Epithelial cell of proximal tubule (primary cell): Measurements from ENCODE around the gene APLN. TPM values are rescaled to one million over a fixed set of nuclear protein-coding genes. Genes with fewer than 3 reads are reported as not detected.
A peak's percentile ranks its signal among the peaks of the same experiment; 100 is the strongest.

Source experiments
- DNase-seq: peaks from one replicate; pipeline ENCODE4 v3.0.0-alpha.2; 2011; ENCODE audit warnings: low read depth
- H3K4me3 ChIP-seq: 2 replicates; pipeline ENCODE4 v1.5.1; 2011; ENCODE audit warnings: low read depth, mild to moderate bottlenecking, low read length
- total RNA-seq: library from RNA; depleted of rRNA; stranded (reverse); fragments of >200 nt; gene quantifications from 2 replicates; pipeline ENCODE4 v1.2.3, GENCODE V29; 2015
- TF ChIP-seq, protein P1 (sequence below): conservative IDR thresholded peaks from 2 replicates; pipeline ENCODE4 v1.5.1; 2012; ENCODE audit warnings: low read depth, mild to moderate bottlenecking, low read length

APLN gene
- total RNA-seq, 1 donor from 2014 or later, result 1.8 TPM

GRCh38 chrX:129636175-129636681 lies 18.5 kb downstream of the APLN start:
- H3K4me3 ChIP-seq, result no peak overlapping the region
- DNase-seq, result peak; percentile 31
- TF ChIP-seq, protein P1, sequence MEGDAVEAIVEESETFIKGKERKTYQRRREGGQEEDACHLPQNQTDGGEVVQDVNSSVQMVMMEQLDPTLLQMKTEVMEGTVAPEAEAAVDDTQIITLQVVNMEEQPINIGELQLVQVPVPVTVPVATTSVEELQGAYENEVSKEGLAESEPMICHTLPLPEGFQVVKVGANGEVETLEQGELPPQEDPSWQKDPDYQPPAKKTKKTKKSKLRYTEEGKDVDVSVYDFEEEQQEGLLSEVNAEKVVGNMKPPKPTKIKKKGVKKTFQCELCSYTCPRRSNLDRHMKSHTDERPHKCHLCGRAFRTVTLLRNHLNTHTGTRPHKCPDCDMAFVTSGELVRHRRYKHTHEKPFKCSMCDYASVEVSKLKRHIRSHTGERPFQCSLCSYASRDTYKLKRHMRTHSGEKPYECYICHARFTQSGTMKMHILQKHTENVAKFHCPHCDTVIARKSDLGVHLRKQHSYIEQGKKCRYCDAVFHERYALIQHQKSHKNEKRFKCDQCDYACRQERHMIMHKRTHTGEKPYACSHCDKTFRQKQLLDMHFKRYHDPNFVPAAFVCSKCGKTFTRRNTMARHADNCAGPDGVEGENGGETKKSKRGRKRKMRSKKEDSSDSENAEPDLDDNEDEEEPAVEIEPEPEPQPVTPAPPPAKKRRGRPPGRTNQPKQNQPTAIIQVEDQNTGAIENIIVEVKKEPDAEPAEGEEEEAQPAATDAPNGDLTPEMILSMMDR, result no peak

- TF ChIP-seq, protein P1, result no peak
- no peak overlapping the region for H3K4me3 ChIP-seq
- DNase-seq, result no peak
These were observed 20.2 kb downstream of the APLN start for GRCh38 chrX:129634541-129634940.

DNA sequence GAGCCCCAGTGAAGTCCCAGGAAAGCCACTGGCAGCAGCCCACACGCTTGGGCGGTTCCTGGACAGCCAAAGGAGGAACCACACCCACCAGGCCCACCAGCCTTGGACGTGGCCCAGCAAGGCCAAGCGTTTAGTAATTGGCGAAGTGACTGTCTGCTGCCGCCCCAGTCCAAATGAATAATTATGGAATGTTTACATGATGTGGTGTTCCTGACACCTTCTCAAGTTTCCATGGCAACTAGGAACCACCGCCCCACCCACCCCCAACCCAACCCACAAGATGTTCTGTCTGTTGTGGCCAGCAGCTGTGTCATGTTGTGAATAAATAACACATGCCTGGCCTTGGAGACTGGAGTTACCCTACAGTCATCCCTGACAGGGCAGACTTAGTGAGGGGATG lies 22.3 kb downstream of the APLN start:
- TF ChIP-seq, protein P1, result no peak
- H3K4me3 ChIP-seq, result no peak overlapping the region
- no peak for DNase-seq

GRCh38 chrX:129631849-129632248 lies 22.9 kb downstream of the APLN start:
- TF ChIP-seq, protein P1, result no peak
- no peak overlapping the region for H3K4me3 ChIP-seq
- DNase-seq, result no peak

DNA sequence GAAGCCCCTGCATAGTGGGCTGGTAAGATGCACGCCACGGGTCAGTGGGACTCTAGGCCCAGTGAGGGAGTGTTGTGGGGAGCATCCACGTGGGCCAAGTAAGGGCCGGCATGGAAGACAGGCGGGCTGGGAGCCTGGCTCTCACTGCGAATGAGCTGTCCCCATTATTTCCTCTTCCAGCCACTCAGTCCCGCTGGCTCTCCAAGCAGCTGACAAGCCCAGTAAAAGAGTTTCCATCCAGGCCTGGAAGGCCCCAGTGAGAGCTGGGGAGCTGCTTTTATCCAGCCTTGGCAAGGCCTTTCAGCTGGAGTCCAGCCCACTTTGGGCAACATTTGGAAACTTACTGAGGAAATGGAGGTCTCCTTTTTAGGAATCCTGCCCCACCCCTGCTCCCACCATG lies 24.9 kb downstream of the APLN start:
- no peak overlapping the region for H3K4me3 ChIP-seq
- DNase-seq, result no peak
- TF ChIP-seq, protein P1, result no peak

DNA sequence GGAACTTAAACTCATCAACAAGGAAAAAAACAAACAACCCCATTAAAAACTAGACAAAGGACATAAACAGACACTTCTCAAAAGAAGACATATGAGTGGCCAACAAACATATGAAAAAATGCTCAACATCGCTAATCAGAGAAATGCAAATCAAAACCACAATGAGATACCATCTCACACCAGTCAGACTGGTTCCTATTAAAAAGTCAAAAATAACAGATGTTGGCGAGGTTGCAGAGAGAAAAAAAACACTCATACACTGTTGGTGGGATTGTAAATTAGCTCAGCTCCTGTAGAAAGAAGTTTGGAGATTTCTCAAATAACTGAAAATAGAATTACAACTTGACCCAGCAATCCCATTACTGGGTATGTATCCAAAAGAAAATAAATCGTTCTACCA lies 28.7 kb downstream of the APLN start:
- TF ChIP-seq, protein P1, result no peak
- DNase-seq, result no peak
- no peak overlapping the region for H3K4me3 ChIP-seq

DNA sequence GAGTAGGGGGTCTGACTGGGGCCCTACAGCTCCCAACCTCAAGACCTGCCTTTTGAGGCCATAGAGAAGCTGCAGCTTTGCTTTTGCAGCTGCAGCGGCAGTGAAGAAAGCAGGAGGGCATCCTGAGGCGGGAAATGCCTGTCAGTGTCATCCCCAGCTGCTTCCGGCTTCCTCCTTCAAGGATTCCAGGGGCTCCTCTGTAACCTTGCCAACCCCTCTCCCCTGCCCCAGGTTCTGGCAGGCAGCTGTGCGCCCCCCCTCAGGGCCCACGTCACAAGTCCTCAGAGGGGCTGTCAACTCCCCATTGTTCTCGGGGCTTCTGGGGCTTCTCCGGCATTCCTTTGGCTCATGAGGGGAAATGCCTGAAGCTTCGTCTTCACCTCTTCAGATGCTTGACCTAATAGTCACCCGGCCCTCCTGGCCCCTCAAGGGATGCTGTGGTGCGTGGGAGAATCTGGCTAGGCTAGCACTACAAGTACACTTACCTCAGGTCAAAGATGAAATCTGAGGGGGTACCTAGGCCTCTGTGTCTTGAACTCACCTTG lies 31.9 kb downstream of the APLN start:
- no peak overlapping the region for H3K4me3 ChIP-seq
- DNase-seq, result no peak
- TF ChIP-seq, protein P1, result no peak
